GM10847 (cell line): Measurements from ENCODE around the gene HMGCL.

Experiments used
- POLR2A ChIP-seq: IDR thresholded peaks from 2 replicates; pipeline ENCODE4 v1.6.1; 2011; ENCODE audit not compliant: insufficient read length; ENCODE audit errors: extremely low read depth

HMGCL gene

GRCh38 chr1:23825076-23825761 is at the start of gene HMGCL:
Gene HMGCL (minus strand): TSS chr1:23825429. CDS start chr1:23825415, 14 bp downstream.
- peak; percentile 94 for TF ChIP-seq POLR2A

- no peak for TF ChIP-seq POLR2A
Measured at GRCh38 chr1:23872421-23872820, 47.2 kb upstream of the HMGCL start.

GRCh38 chr1:23869051-23869450 is 43.8 kb upstream of the HMGCL start:
- TF ChIP-seq POLR2A: no peak

GRCh38 chr1:23868557-23869016 is 43.4 kb upstream of the HMGCL start:
- TF ChIP-seq POLR2A: no peak

GRCh38 chr1:23867895-23868556 is 42.8 kb upstream of the HMGCL start, which contains the start of gene FUCA1:
Gene FUCA1 (minus strand): TSS chr1:23868290. CDS start chr1:23868286, 4 bp downstream.
- peak; percentile 54 for TF ChIP-seq POLR2A

GRCh38 chr1:23867542-23867894 is 42.3 kb upstream of the HMGCL start:
- TF ChIP-seq POLR2A: no peak

- TF ChIP-seq POLR2A: no peak
Measured at GRCh38 chr1:23865543-23865930, 40.3 kb upstream of the HMGCL start.

GRCh38 chr1:23864801-23865542 is 39.7 kb upstream of the HMGCL start:
- TF ChIP-seq POLR2A: no peak

- no peak for TF ChIP-seq POLR2A
Measured at GRCh38 chr1:23862640-23863039, 37.4 kb upstream of the HMGCL start.

- TF ChIP-seq POLR2A: no peak
Measured at GRCh38 chr1:23854568-23854967, 29.3 kb upstream of the HMGCL start.

- no peak for TF ChIP-seq POLR2A
Measured at GRCh38 chr1:23848673-23849616, 23.7 kb upstream of the HMGCL start.

- no peak for TF ChIP-seq POLR2A
Measured at GRCh38 chr1:23845163-23845562, 19.9 kb upstream of the HMGCL start.

GRCh38 chr1:23843644-23844043 is 18.4 kb upstream of the HMGCL start:
- TF ChIP-seq POLR2A: no peak

GRCh38 chr1:23838401-23838866 is 13.2 kb upstream of the HMGCL start:
- no peak for TF ChIP-seq POLR2A

GRCh38 chr1:23837908-23838307 is 12.7 kb upstream of the HMGCL start:
- TF ChIP-seq POLR2A: no peak
